ENCODE results near the gene VIPR1. TPM values are rescaled to one million over a fixed set of nuclear protein-coding genes. Genes with fewer than 3 reads are reported as not detected.

The VIPR1 gene
- total and polyA plus RNA-seq, 4 donors, result 2.3 to 41.8 (median 14.6) TPM

DNA sequence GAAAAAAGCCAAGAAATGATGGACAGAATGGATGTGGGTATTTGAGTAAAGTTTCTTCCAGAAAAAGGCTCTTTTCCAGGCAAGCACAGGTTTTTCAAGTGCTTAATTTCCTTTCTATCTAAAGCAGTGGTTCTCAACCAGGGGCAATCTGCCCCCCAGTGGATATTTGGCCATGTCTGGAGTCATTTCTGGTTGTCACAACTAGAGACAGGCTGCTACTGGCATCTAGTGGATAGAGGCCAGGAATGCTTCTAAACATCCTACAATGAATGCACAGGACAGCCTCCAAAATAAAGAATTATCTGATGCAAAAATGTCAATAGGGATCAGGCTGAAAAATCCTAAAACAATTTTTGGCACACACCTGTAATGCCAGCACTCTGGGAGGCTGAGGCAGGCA lies 55.4 kb downstream of the VIPR1 start:
- H3K9ac ChIP-seq (ENCODE audit: low read depth in 1 of 2, low read length in 2 of 2), result no peak overlapping the region
- no peak overlapping the region for H3K27ac ChIP-seq (ENCODE audit: low read depth in 1 of 2, low read length in 2 of 2)
- H3K4me3 ChIP-seq (ENCODE audit: low read depth in 1 of 3, low read length in 3 of 3), result no peak overlapping the region
- TF ChIP-seq HNF4G (IDR thresholded peaks at IDR 0.05) (no peak), TAF1 (conservative IDR thresholded peaks at IDR 0.05) (no peak), RAD21 (IDR thresholded peaks at IDR 0.05) (peak; percentile 59 to 71), EGR1 (IDR thresholded peaks at IDR 0.05; ENCODE audit: low read depth in 2 of 2) (no peak)
- TF ChIP-seq, protein P1, sequence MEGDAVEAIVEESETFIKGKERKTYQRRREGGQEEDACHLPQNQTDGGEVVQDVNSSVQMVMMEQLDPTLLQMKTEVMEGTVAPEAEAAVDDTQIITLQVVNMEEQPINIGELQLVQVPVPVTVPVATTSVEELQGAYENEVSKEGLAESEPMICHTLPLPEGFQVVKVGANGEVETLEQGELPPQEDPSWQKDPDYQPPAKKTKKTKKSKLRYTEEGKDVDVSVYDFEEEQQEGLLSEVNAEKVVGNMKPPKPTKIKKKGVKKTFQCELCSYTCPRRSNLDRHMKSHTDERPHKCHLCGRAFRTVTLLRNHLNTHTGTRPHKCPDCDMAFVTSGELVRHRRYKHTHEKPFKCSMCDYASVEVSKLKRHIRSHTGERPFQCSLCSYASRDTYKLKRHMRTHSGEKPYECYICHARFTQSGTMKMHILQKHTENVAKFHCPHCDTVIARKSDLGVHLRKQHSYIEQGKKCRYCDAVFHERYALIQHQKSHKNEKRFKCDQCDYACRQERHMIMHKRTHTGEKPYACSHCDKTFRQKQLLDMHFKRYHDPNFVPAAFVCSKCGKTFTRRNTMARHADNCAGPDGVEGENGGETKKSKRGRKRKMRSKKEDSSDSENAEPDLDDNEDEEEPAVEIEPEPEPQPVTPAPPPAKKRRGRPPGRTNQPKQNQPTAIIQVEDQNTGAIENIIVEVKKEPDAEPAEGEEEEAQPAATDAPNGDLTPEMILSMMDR (IDR thresholded peaks at IDR 0.05; ENCODE audit: low read depth, low read length, missing input control), result peak; percentile 18
- peaks cover 0 to 6% (median 0%) of the 10 kb centered on the region in 4 donors for H3K4me1 ChIP-seq (ENCODE audit: control insufficient read depth in 4 of 4, insufficient read depth in 4 of 4, low read length in 3 of 4)
- no peak for DNase-seq (ENCODE audit: low spot score)
- no peaks in the 10 kb centered on the region for H3K9me3 ChIP-seq (ENCODE audit: control insufficient read depth in 4 of 4, low read length in 3 of 4)
- no peaks in the 10 kb centered on the region for H3K27me3 ChIP-seq (ENCODE audit: control insufficient read depth in 4 of 4, insufficient read depth in 4 of 4, low read length in 3 of 4)
- H3K36me3 ChIP-seq (ENCODE audit: control insufficient read depth in 4 of 4, insufficient read depth in 3 of 4, low read depth in 1 of 4, low read length in 3 of 4), result peaks cover 7 to 48% (median 19%) of the 10 kb centered on the region in 4 donors

DNA sequence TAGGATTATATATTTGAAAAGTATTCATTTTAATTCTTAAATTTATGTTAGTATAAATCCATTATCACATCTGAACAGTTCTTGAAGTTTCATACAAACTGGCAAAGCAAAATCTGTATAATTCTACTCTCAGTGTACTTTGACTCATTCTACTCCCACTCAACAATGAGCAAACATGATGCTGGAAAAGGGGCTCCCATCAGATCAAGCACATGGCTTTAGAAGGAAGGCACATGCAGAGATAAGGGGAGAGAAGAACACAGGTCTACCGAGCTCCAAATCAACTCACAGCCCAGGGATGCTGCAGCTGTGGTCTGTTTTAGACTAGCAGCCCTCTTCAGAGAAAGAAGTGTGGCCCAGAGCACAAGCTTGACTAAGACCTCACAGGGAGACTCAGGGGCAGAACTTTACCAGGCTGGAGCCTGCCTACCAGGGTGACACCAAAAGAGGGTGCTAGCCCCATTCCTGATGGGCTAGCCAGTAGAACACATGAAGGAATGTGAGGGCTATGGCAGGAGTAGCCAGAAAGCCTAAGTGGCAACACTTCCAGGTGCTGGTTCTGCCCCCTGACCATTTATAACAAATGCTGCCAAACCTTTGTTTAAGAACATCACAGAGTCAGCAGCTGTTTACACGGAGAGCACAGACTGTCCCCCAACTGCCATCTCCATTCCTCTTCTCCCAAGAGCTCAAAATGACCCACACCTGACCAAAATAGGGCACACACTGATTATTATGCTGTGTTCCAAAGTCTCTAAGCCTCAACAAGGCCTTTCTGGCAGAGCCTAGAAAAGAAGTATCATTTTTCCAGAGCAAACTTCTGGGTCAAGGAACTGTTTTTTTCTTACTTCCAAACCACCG lies 59.8 kb downstream of the VIPR1 start:
- 57% methylated on average over 3 of the region's 3 CpGs for WGBS
- peaks cover 0 to 8% (median 0%) of the 10 kb centered on the region in 4 donors for H3K4me1 ChIP-seq (ENCODE audit: control insufficient read depth in 4 of 4, insufficient read depth in 4 of 4, low read length in 3 of 4)
- H3K4me3 ChIP-seq (ENCODE audit: low read depth in 1 of 3, low read length in 3 of 3), result no peak overlapping the region
- no peak for DNase-seq (ENCODE audit: low spot score)
- no peaks in the 10 kb centered on the region for H3K27me3 ChIP-seq (ENCODE audit: control insufficient read depth in 4 of 4, insufficient read depth in 4 of 4, low read length in 3 of 4)
- TF ChIP-seq, protein P2, sequence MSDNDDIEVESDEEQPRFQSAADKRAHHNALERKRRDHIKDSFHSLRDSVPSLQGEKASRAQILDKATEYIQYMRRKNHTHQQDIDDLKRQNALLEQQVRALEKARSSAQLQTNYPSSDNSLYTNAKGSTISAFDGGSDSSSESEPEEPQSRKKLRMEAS (IDR thresholded peaks at IDR 0.05), result no peak
- TF ChIP-seq SP1 (IDR thresholded peaks at IDR 0.05) (no peak), HNF4A (conservative IDR thresholded peaks at IDR 0.05) (peak in 1 of 2 donors; percentile 3), YY1 (IDR thresholded peaks at IDR 0.05) (no peak), FOXA1 (IDR thresholded peaks at IDR 0.05) (no peak), NR2F2 (IDR thresholded peaks at IDR 0.05) (no peak)
- TF ChIP-seq, protein P1 (IDR thresholded peaks at IDR 0.05; ENCODE audit: low read depth, low read length, missing input control), result no peak
- TF ChIP-seq, protein P3, sequence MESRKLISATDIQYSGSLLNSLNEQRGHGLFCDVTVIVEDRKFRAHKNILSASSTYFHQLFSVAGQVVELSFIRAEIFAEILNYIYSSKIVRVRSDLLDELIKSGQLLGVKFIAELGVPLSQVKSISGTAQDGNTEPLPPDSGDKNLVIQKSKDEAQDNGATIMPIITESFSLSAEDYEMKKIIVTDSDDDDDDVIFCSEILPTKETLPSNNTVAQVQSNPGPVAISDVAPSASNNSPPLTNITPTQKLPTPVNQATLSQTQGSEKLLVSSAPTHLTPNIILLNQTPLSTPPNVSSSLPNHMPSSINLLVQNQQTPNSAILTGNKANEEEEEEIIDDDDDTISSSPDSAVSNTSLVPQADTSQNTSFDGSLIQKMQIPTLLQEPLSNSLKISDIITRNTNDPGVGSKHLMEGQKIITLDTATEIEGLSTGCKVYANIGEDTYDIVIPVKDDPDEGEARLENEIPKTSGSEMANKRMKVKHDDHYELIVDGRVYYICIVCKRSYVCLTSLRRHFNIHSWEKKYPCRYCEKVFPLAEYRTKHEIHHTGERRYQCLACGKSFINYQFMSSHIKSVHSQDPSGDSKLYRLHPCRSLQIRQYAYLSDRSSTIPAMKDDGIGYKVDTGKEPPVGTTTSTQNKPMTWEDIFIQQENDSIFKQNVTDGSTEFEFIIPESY (IDR thresholded peaks at IDR 0.05), result no peak
- peaks cover 9 to 31% (median 19%) of the 10 kb centered on the region in 4 donors for H3K36me3 ChIP-seq (ENCODE audit: control insufficient read depth in 4 of 4, insufficient read depth in 3 of 4, low read depth in 1 of 4, low read length in 3 of 4)
- H3K9ac ChIP-seq (ENCODE audit: low read depth in 1 of 2, low read length in 2 of 2), result no peak overlapping the region
- no peak overlapping the region for H3K27ac ChIP-seq (ENCODE audit: low read depth in 1 of 2, low read length in 2 of 2)
- H3K9me3 ChIP-seq (ENCODE audit: control insufficient read depth in 4 of 4, low read length in 3 of 4), result no peaks in the 10 kb centered on the region
